Measurements from ENCODE around the gene TRPC1. TPM values are rescaled to one million over a fixed set of nuclear protein-coding genes. Genes with fewer than 3 reads are reported as not detected.

The TRPC1 gene
- total and polyA plus RNA-seq, 2 experiments from 2014 or later = 7.0 to 36.6 TPM

- no peaks in the 10 kb centered on the region for H3F3A ChIP-seq (replicated peaks; ENCODE audit: low read depth)
- no peak for TF ChIP-seq STAT1 (IDR thresholded peaks at IDR 0.05; ENCODE audit: unreplicated experiment)
- no peak for TF ChIP-seq EZH2phosphoT487 (IDR thresholded peaks at IDR 0.05; ENCODE audit: unreplicated experiment)
- no peak for TF ChIP-seq JUNB (IDR thresholded peaks at IDR 0.05; ENCODE audit: unreplicated experiment)
- no peak for TF ChIP-seq ZNF331 (CRISPR knock-in tag; IDR thresholded peaks at IDR 0.05; ENCODE audit: low read depth)
- TF ChIP-seq EZH2 (IDR thresholded peaks at IDR 0.05; ENCODE audit: low read depth, unreplicated experiment) = no peak
- no peak for TF ChIP-seq NANOG (IDR thresholded peaks at IDR 0.05; ENCODE audit: borderline replicate concordance)
- TF ChIP-seq REST (IDR thresholded peaks at IDR 0.05; ENCODE audit: unreplicated experiment) = no peak
- TF ChIP-seq ZNF114 (CRISPR knock-in tag; IDR thresholded peaks at IDR 0.05) = no peak
- no peak for TF ChIP-seq ETS1 (IDR thresholded peaks at IDR 0.05)
- no peaks in the 10 kb centered on the region for H3K79me2 ChIP-seq (replicated peaks; ENCODE audit: insufficient read depth)
- peak; percentile 28; the same call in 1 of the 3 replicates for ATAC-seq
- no peaks in the 10 kb centered on the region for H3K27me3 Mint-ChIP-seq (ENCODE audit: insufficient read depth, low read depth, poor library complexity)
- H3K9me3 Mint-ChIP-seq = no peaks in the 10 kb centered on the region
- no peaks in the 10 kb centered on the region for H3K27me3 ChIP-seq (ENCODE audit: insufficient read depth)
- no peaks in the 10 kb centered on the region for H3K36me3 ChIP-seq (ENCODE audit: insufficient read depth)
- H3K4me3 ChIP-seq = no peak overlapping the region
- H3K27ac Mint-ChIP-seq = 0 out of 2 replicates have a peak overlapping the region, but pooled peaks have one; percentile 0
- H3K4me1 ChIP-seq (ENCODE audit: insufficient read depth) = 0 out of 2 replicates have a peak, but pooled peaks cover 13% of the 10 kb centered on the region
- H3K36me3 Mint-ChIP-seq (ENCODE audit: low read depth) = no peaks in the 10 kb centered on the region; the same call in 2 of the 3 replicates
- no peak overlapping the region for H3K4me2 ChIP-seq
- no peak overlapping the region for H3K4me3 Mint-ChIP-seq
- no peak overlapping the region for H3K27ac ChIP-seq (ENCODE audit: low read depth)
- no peak overlapping the region for H2AFZ ChIP-seq
- H3K4me1 Mint-ChIP-seq = peaks cover 24% of the 10 kb centered on the region
- H3K9me2 ChIP-seq (ENCODE audit: insufficient read depth) = no peaks in the 10 kb centered on the region
- no peaks in the 10 kb centered on the region for H4K20me1 ChIP-seq (replicated peaks; ENCODE audit: insufficient read depth)
- peak; percentile 19 for DNase-seq (ENCODE audit: low spot score)
These were observed 77.9 kb downstream of the TRPC1 start for GRCh38 chr3:142801746-142802145.

- Histone ChIP-seq H3K27ac (ENCODE audit: low read depth) (no peak overlapping the region), H2AFZ (no peak overlapping the region), H3F3A (replicated peaks; ENCODE audit: low read depth) (no peaks in the 10 kb centered on the region), H3K27me3 (ENCODE audit: insufficient read depth) (no peaks in the 10 kb centered on the region), H3K4me1 (ENCODE audit: insufficient read depth) (0 out of 2 replicates have a peak, but pooled peaks cover 13% of the 10 kb centered on the region), H3K4me2 (no peak overlapping the region), H4K20me1 (replicated peaks; ENCODE audit: insufficient read depth) (no peaks in the 10 kb centered on the region), H3K36me3 (ENCODE audit: insufficient read depth) (no peaks in the 10 kb centered on the region), H3K79me2 (replicated peaks; ENCODE audit: insufficient read depth) (no peaks in the 10 kb centered on the region), H3K9me2 (ENCODE audit: insufficient read depth) (no peaks in the 10 kb centered on the region), H3K4me3 (no peak overlapping the region)
- H3K27ac Mint-ChIP-seq = peak overlapping the region; percentile 0; the same call in 1 of the 2 replicates
- H3K36me3 Mint-ChIP-seq (ENCODE audit: low read depth) = no peaks in the 10 kb centered on the region; the same call in 2 of the 3 replicates
- no peak overlapping the region for H3K4me3 Mint-ChIP-seq
- DNase-seq (ENCODE audit: low spot score) (no peak), ATAC-seq (no peak)
- H3K4me1 Mint-ChIP-seq = peaks cover 24% of the 10 kb centered on the region
- no peaks in the 10 kb centered on the region for H3K27me3 Mint-ChIP-seq (ENCODE audit: insufficient read depth, low read depth, poor library complexity)
- H3K9me3 Mint-ChIP-seq = no peaks in the 10 kb centered on the region
- no peak for TF ChIP-seq POLR2AphosphoS5 (IDR thresholded peaks at IDR 0.05; ENCODE audit: low read depth)
- TF ChIP-seq REST (IDR thresholded peaks at IDR 0.05; ENCODE audit: unreplicated experiment) = no peak
- TF ChIP-seq ZNF114 (CRISPR knock-in tag; IDR thresholded peaks at IDR 0.05) = no peak
- TF ChIP-seq ETS1 (IDR thresholded peaks at IDR 0.05) = no peak
These were observed 79.1 kb downstream of the TRPC1 start for GRCh38 chr3:142802891-142803290.
